Measurements from ENCODE around the gene OSCP1. TPM values are rescaled to one million over a fixed set of nuclear protein-coding genes. Genes with fewer than 3 reads are reported as not detected.
"Not testable (repeated sequence)": the region's sequence is repeated elsewhere in the genome, so short reads cannot be mapped to it uniquely, and the experiment has no call there.

Gene OSCP1
- under 1 TPM in 1 of 6 donors, not detected in 5; 0.62 TPM for polyA plus RNA-seq (ENCODE audit: low read depth in 6 of 6)

- ATAC-seq (ENCODE audit: low read depth in 2 of 2) = peak; percentile 95 to 97
- peaks cover 0 to 1% (median 0%) of the 10 kb centered on the region in 7 donors for H3K9me3 Mint-ChIP-seq
- peaks cover 19 to 23% (median 20%) of the 10 kb centered on the region in 3 donors for H3K4me1 Mint-ChIP-seq
- H3K36me3 Mint-ChIP-seq = peaks cover 6 to 9% of the 10 kb centered on the region in 2 donors
- no peaks in the 10 kb centered on the region for H3K27me3 Mint-ChIP-seq
- H3K4me3 Mint-ChIP-seq = peak within 1 kb of the TSS; percentile 78 to 97 (median 94)
- peak; percentile 90 for DNase-seq
- peak within 1 kb of the TSS; percentile 92 to 99 (median 96) for H3K27ac Mint-ChIP-seq
Measured at GRCh38 chr1:36450270-36450918, at the start of gene OSCP1. Gene OSCP1 (minus strand): TSS chr1:36450451. CDS start chr1:36450369, 82 bp downstream.

DNA sequence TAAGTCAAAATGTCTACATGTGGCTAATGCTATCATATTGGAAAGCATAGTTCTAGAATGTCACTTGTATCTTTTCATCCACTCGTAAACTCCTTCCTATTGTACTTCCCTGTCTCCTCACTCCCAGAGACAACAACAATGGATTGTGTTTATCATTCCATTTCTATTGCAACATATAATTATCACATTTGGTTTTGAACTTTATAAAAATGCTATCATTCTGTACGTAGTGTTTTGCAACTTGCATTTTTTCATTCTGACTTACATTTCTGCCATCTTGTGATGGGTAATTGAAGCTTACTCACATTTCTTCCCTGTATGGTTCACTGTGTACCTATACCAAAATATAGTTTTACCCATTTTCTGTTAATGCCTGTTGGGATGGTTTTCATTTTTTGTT, 47.0 kb upstream of the OSCP1 start:
- peaks cover 0 to 5% (median 4%) of the 10 kb centered on the region in 3 donors for H3K4me1 Mint-ChIP-seq
- peaks cover 23 to 30% (median 28%) of the 10 kb centered on the region in 3 donors for H3K27me3 Mint-ChIP-seq
- no peak for DNase-seq
- ATAC-seq (ENCODE audit: low read depth in 2 of 2) = no peak
- H3K4me3 Mint-ChIP-seq = no peak overlapping the region
- H3K36me3 Mint-ChIP-seq = peaks cover 0 to 1% of the 10 kb centered on the region in 2 donors
- no peak overlapping the region for H3K27ac Mint-ChIP-seq
- peaks cover 0 to 4% (median 0%) of the 10 kb centered on the region in 7 donors for H3K9me3 Mint-ChIP-seq

DNA sequence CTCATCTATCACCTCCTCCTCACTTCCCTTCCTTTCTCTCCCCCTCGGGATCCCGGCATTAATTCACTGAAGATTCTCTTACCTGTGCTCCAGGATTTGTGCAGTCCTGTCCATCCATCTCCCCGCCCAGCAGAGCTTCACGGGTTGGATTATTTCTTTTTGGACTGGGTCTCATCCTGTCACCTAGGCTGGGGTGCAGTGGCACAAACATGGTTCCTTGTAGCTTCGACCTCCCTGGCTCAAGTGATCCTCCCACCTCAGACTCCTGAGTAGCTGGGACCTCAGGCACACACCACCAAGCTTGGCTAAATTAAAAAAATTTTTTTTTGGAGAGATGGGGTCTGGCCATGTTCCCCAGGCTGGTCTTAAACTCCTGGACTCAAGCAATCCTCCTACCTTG, 44.7 kb upstream of the OSCP1 start:
- DNase-seq = no peak
- Mint-ChIP-seq H3K9me3 (peaks cover 0 to 4% (median 0%) of the 10 kb centered on the region in 7 donors), H3K27ac (no peak overlapping the region), H3K27me3 (peaks cover 23 to 32% (median 31%) of the 10 kb centered on the region in 3 donors), H3K36me3 (peaks cover 0 to 6% of the 10 kb centered on the region in 2 donors), H3K4me1 (peaks cover 0 to 7% (median 4%) of the 10 kb centered on the region in 3 donors), H3K4me3 (no peak overlapping the region)
- ATAC-seq (ENCODE audit: low read depth in 2 of 2) = no peak

- Mint-ChIP-seq H3K9me3 (peaks cover 0 to 4% (median 0%) of the 10 kb centered on the region in 7 donors), H3K27me3 (peaks cover 23 to 32% (median 31%) of the 10 kb centered on the region in 3 donors), H3K27ac (peak overlapping the region in 1 of 6 donors; percentile 0), H3K4me1 (peaks cover 0 to 7% (median 4%) of the 10 kb centered on the region in 3 donors), H3K36me3 (peaks cover 0 to 6% of the 10 kb centered on the region in 2 donors), H3K4me3 (peak overlapping the region in 1 of 8 donors; percentile 32)
- DNase-seq = no peak
- ATAC-seq (ENCODE audit: low read depth in 2 of 2) = no peak
Measured at GRCh38 chr1:36493524-36493923, 43.3 kb upstream of the OSCP1 start.

GRCh38 chr1:36492491-36492890, 42.2 kb upstream of the OSCP1 start:
- DNase-seq (no peak), ATAC-seq (ENCODE audit: low read depth in 2 of 2) (no peak)
- Mint-ChIP-seq H3K36me3 (peaks cover 0 to 6% of the 10 kb centered on the region in 2 donors), H3K27me3 (peaks cover 19 to 32% (median 31%) of the 10 kb centered on the region in 3 donors), H3K4me1 (peaks cover 4 to 10% (median 5%) of the 10 kb centered on the region in 3 donors), H3K27ac (peak overlapping the region in 1 of 6 donors; percentile 38), H3K4me3 (peak overlapping the region in 1 of 8 donors; percentile 26), H3K9me3 (peaks cover 0 to 4% (median 0%) of the 10 kb centered on the region in 7 donors)

DNA sequence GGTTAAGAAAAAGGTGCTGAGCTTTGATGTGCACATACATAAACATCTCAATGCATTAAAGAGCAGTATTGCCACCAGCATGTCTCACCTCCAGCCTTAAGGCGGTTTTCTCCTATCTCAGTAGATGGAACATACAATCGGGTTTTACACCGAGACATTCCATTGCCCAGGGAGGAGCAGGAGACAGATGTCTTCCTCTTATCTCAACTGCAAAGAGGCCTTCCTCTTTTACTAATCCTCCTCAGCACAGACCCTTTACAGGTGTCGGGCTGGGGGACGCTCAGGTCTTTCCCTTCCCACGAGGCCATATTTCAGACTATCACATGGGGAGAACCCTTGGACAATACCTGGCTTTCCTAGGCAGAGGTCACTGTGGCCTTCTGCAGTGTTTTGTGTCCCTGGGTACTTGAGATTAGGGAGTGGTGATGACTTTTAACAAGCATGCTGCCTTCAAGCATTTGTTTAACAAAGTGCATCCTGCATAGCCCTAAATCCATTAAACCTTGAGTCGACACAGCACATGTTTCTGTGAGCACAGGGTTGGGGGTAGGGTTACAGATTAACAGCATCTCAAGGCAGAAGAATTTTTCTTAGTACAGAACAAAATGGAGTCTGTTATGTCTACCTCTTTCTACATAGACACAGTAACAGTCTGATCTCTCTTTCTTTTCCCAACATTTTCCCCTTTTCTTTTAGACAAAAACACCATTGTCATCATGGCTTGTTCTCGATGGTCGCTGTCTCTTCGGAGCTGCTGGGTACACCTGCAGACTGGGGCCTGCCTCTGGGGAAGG, 39.2 kb upstream of the OSCP1 start:
- H3K36me3 Mint-ChIP-seq; DNase-seq; H3K9me3 Mint-ChIP-seq; H3K4me3 Mint-ChIP-seq; ATAC-seq (ENCODE audit: low read depth in 2 of 2): not testable (repeated sequence)
- Mint-ChIP-seq H3K4me1 (peaks cover 18 to 27% (median 26%) of the 10 kb centered on the region in 3 donors), H3K27ac (peak overlapping the region in 2 of 6 donors; percentile 54 to 56), H3K27me3 (peaks cover 9 to 25% (median 24%) of the 10 kb centered on the region in 3 donors)

DNA sequence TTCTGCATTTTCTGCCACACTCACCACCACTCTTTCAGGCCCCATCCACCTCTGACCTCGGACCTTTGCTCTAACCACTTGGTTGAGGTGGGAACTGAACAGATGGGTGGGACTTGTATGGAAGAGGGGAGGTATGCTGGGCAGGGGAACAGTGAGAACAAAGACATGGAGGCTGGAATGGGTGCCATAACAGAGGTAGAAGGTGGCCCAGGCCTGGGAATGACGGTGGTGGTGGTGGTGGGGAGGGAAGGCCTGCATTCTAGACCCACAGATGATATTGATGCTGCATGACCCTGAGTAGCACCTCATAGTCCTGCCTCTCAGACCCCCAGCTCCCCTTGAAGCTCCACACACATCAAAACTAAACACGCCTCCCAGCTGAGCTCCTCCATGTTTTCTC, 37.7 kb upstream of the OSCP1 start:
- no peak for DNase-seq
- ATAC-seq (ENCODE audit: low read depth in 2 of 2) = no peak
- Mint-ChIP-seq H3K36me3 (peaks cover 0 to 6% of the 10 kb centered on the region in 2 donors), H3K9me3 (peaks cover 0 to 1% (median 0%) of the 10 kb centered on the region in 7 donors), H3K27me3 (peaks cover 0 to 11% (median 10%) of the 10 kb centered on the region in 3 donors), H3K4me1 (peaks cover 14 to 27% (median 26%) of the 10 kb centered on the region in 3 donors), H3K4me3 (peak overlapping the region in 2 of 8 donors; percentile 15 to 78), H3K27ac (peak overlapping the region in 2 of 6 donors; percentile 51 to 63)

- H3K36me3 Mint-ChIP-seq; H3K9me3 Mint-ChIP-seq; ATAC-seq (ENCODE audit: low read depth in 2 of 2); DNase-seq; H3K27me3 Mint-ChIP-seq: not testable (repeated sequence)
- Mint-ChIP-seq H3K4me1 (peaks cover 15 to 31% (median 23%) of the 10 kb centered on the region in 3 donors), H3K27ac (peak overlapping the region in 2 of 6 donors; percentile 51 to 94), H3K4me3 (peak overlapping the region in 5 of 8 donors; percentile 10 to 69 (median 40))
Measured at GRCh38 chr1:36487336-36487725, 37.1 kb upstream of the OSCP1 start.

DNA sequence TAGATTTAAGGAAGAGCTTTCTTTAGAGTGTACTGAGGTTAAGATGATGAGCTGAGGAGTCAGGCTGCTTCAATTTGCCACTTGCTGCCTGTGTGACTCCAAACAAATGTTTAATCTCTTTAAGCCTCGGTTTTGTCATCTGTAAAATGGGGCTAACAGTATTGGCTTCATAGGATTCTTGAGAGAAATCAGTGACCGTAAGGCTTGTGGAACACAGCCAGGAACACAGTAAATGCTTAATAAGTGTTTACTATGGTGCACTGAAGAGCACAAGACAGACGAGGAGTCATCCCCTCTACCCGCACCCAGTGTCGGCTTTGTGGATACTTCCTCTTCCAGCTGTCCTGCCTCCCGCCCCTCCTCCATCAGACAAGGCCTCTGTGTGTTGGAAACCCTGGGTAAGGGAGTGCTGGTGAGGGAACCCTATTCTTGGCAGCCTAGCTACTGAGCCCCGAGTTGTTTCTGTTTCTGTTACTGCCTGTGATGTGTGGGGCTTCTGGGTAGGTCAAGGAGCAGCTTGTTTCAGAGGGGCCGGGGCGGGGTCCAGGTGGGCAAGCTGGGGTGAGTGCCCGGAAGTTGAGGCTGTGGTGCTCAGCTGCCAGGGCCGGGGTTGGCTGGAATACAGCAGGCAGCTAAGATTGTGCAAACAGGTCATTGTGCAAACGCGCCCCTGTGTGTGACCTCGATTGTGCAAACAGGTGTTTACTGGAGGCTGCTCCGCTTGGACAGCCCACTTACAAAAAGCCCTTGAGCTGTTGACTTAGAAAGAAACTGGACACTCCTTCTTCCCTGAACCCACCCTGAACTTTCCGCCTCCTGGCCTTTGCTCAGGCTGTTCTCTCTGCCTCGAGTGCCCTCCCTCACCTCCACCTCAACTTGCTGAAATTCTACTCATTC, 36.4 kb upstream of the OSCP1 start:
- DNase-seq = peak; percentile 35
- Mint-ChIP-seq H3K27me3 (peaks cover 6 to 8% (median 7%) of the 10 kb centered on the region in 3 donors), H3K4me1 (peaks cover 22 to 37% (median 26%) of the 10 kb centered on the region in 3 donors), H3K9me3 (peaks cover 0 to 1% (median 0%) of the 10 kb centered on the region in 7 donors), H3K27ac (peak overlapping the region; percentile 38 to 94 (median 56)), H3K4me3 (peak overlapping the region in 7 of 8 donors; percentile 2 to 80 (median 40)), H3K36me3 (no peaks in the 10 kb centered on the region)
- peak; percentile 91 for ATAC-seq (ENCODE audit: low read depth in 2 of 2)

GRCh38 chr1:36486093-36486438, 35.8 kb upstream of the OSCP1 start:
- Mint-ChIP-seq H3K27me3 (peaks cover 7 to 11% (median 9%) of the 10 kb centered on the region in 3 donors), H3K36me3 (no peaks in the 10 kb centered on the region), H3K9me3 (peaks cover 0 to 1% (median 0%) of the 10 kb centered on the region in 7 donors), H3K4me3 (peak overlapping the region in 5 of 8 donors; percentile 2 to 58 (median 25)), H3K27ac (peak overlapping the region in 4 of 6 donors; percentile 30 to 51 (median 39)), H3K4me1 (peaks cover 23 to 40% (median 28%) of the 10 kb centered on the region in 3 donors)
- ATAC-seq (ENCODE audit: low read depth in 2 of 2) (no peak), DNase-seq (no peak)

- no peaks in the 10 kb centered on the region for H3K36me3 Mint-ChIP-seq
- no peak for DNase-seq
- H3K4me3 Mint-ChIP-seq = no peak overlapping the region
- peaks cover 0 to 1% (median 0%) of the 10 kb centered on the region in 7 donors for H3K9me3 Mint-ChIP-seq
- H3K27me3 Mint-ChIP-seq = peaks cover 9 to 21% (median 19%) of the 10 kb centered on the region in 3 donors
- peaks cover 23 to 40% (median 28%) of the 10 kb centered on the region in 3 donors for H3K4me1 Mint-ChIP-seq
- H3K27ac Mint-ChIP-seq = peak overlapping the region in 1 of 6 donors; percentile 16
- ATAC-seq (ENCODE audit: low read depth in 2 of 2) = no peak
Measured at GRCh38 chr1:36484099-36484498, 33.8 kb upstream of the OSCP1 start.

DNA sequence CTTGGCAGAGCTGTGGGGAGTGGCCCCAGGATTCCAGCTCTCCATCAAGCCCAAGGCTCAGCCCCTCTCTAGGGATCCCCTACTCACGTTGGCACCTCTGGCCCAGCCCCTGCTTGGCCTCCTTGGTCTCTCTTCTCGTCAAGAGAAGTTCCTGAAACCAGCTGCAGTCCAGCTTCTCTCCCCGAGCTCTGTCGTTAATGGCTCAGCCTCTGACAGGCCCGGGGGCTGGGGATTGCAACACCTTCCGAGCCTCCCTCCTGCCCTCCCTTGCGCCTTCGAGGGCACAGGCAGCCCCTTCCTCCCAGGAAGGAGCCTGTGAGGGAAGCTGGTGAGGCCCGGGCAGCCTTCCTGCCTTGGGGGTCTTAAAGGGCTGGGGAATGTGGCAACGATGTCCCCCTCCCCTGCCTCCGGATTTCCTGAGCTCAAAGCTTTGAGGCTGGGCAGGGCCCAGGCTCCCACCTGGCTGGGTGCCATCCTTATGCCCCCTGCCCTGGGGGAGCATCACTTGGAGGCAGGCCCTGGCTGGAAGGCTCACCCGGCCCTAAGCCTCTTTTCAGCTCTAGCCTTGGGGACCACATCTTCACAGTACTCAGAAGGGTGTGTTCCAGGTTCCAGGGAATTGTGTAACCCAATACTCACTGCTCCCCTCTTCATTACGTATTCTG, 32.6 kb upstream of the OSCP1 start, which contains the start of gene CSF3R:
Gene CSF3R (minus strand): TSS at position 190 of the 665 bp plus-strand sequence. CDS start 3,417 bp downstream, outside the sequence.
- H3K9me3 Mint-ChIP-seq = peaks cover 0 to 1% (median 0%) of the 10 kb centered on the region in 7 donors
- ATAC-seq (ENCODE audit: low read depth in 2 of 2) (no peak), DNase-seq (no peak)
- H3K4me3 Mint-ChIP-seq = peak within 1 kb of the TSS in 7 of 8 donors; percentile 28 to 89 (median 78)
- H3K4me1 Mint-ChIP-seq = peaks cover 23 to 39% (median 28%) of the 10 kb centered on the region in 3 donors
- H3K27me3 Mint-ChIP-seq = peaks cover 9 to 22% (median 20%) of the 10 kb centered on the region in 3 donors
- H3K36me3 Mint-ChIP-seq = no peaks in the 10 kb centered on the region
- H3K27ac Mint-ChIP-seq = peak within 1 kb of the TSS in 3 of 6 donors; percentile 15 to 91 (median 70)

Measured in naive B cell (primary cell).